SW480 (cell line): ENCODE measurements around the gene LRRC25.

Experiments used
- DNase-seq: peaks from one replicate; pipeline ENCODE4 v3.0.0-alpha.2; 2016; ENCODE audit warnings: low spot score

LRRC25 gene

DNA sequence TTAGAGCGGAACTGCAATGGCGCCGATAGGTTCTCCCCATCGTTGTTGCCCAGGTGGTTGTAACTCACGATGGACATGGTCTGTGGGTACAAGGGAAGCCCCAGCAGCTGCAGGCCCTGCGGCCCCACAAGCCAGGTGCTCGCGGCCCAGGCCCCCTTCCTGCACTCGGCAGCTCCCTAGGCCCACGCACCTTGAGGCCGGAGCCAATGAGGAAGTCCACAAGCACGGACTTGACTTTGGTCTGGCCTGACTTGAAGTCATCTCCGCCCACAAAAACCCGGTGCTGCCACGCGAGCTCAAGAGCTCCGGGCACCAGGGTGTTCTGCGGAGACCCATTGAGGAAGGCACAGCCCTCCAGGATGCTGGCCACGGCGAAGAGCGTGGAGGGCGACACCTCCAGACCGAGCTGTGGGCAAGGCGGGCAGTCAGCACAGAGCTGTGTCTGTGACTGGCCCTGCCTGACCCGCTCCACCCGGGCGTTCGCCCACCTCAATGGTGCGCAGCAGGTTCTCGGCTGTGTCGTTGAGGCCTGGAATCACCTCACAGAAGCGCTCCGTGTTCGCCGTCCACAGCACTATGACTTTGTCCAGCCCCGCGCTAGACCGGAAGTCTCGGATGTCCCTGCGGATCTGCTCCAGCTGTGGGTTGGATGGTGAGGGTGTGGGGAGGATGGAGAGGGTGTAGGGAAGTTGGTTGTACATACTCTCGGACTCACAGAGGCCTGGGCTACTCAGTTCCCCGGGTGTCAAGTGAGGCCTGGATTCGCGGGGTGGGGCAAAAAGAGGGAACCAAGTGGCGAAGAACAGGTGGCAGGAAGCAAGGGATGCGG is 38.6 kb upstream of the LRRC25 start:
- no peak for DNase-seq

GRCh38 chr19:18435178-18435841 is 37.9 kb upstream of the LRRC25 start:
- DNase-seq = no peak

- no peak for DNase-seq
These were observed 37.2 kb upstream of the LRRC25 start for GRCh38 chr19:18434411-18435175.

DNA sequence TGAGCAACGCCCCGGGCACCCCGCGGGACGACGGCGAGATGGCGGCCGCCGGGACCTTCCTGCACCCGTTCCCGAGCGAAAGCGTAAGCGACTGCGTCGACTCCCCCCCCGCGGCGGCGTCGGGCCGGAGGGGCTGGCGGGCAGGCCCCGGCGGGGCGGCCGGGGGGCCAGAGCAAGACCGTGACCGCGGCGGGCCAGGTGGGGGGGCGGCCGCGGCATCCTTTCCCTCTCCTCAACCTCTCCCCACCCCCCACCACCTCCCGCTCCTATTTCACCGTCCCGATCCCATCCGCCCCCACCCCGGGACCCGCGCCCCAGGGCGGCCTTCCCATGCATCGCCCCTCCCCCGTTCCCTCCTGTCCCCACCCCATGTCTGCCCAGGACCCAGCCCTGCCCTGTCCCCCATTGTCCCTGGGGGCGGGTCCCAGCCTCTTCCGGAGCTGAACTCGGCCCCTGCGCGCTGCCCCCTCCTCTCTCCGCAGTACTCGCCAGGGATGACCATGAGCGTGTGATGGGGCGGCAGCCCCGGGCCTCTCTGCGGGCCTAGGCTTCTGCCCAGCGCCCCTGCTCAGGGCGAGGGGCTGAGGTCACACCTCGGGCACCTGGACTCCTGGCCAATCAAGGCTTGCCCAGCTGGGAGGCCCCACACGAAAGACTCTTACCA is 36.4 kb upstream of the LRRC25 start:
- no peak for DNase-seq

- DNase-seq = no peak
These were observed 35.7 kb upstream of the LRRC25 start for GRCh38 chr19:18433015-18433691.

GRCh38 chr19:18432275-18433014 is 35.0 kb upstream of the LRRC25 start:
- no peak for DNase-seq

GRCh38 chr19:18431351-18432197 is 34.2 kb upstream of the LRRC25 start:
- DNase-seq = no peak

DNA sequence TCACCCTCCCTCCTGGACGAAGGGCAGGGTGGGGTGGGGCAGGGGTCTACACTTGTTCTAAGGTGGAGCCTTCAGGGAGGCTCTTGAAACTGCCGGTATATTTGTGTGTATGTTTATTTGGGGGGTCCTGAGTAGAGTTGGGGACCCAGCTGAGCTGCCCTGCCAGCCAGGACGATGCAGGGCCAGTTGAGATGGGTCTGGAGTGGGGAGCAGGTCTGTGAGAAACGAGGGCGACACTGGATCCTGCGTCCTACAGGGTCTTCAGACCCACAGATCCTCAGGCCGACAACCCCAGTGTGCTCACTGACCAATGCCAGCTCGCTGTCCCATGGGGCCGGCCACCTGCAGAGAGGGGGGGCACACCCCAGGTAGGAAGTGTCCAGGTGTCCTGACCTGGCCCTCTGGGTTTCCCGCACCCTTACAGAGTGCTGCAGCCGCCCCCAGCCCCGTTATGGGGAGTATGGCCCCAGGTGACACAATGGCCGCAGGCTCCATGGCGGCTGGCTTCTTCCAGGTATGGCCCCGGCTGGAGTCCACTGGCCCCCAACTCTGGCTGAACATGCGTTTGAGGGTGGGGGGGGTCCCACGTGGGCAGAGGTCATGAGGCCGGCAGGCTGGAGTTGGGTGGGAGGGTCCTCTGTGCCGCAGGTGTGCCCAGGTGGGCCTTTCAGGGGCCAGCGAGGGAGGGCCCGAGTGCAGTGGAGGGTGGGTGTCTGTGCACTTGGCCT is 33.2 kb upstream of the LRRC25 start:
- DNase-seq = no peak

DNA sequence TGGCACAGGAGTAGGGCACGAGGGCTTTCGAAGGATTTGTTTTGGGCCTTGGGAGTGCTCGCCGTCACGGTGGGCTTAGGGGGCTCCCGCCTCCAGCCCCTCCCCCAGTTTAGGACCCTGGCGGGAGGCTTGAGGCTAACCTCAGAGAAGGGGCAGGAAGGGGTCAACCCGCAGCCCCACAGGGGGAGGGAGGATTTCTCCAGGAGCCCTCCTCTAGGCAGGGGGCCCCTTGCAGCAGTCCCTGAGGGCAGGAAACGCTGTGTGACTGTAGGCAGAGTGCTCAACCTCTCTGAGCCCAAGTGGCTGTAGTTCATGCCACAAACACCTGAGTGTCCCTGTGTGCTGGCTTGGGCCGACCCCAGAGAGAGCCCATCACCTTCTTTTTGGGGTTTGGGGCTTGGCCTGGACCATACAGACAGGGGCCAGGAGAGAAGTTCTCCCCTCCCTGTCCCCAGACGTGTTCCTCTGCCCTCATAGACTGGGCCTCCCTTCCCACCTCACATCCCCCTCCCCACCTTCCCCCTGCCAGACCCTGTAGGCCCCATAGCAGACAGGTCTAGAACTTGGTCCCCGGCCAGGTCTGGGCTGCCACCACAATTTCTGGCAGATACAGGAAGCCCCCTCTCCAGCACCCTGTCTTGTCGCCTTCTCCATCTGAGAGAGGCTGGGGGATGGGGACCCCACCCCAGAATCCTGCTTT is 32.4 kb upstream of the LRRC25 start:
- no peak for DNase-seq

- DNase-seq = no peak
These were observed 31.6 kb upstream of the LRRC25 start for GRCh38 chr19:18428787-18429674.

DNA sequence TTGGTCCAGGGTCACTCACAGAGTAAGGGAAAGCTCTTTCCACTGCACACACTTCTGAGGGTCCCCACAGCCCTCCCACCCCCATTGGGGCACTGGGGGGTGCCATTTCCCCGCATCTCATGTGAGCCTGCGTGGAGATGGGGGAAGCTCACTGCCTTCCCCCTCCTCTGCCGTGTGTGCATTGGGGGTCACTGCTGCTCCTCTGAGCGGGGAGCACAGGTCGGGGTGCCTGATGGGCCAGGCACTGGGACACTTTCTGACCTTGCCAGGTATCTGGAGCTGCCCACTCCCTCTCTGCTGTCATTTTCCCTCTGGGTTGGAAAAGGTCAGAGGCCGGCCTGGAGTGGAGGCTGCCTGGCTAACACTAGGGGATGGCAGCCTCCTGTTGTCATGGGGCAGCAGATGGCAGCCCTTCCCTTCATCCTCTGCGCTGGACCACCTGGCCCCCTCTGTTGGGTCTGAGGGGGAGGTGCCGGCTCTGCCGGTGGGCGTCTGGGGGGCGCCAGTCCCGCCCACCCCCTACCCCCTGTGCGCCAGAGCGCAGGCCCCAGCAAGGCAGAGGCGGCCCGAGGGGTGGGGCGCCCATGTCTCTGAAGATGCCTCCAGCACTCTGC is 30.9 kb upstream of the LRRC25 start:
- no peak for DNase-seq

DNA sequence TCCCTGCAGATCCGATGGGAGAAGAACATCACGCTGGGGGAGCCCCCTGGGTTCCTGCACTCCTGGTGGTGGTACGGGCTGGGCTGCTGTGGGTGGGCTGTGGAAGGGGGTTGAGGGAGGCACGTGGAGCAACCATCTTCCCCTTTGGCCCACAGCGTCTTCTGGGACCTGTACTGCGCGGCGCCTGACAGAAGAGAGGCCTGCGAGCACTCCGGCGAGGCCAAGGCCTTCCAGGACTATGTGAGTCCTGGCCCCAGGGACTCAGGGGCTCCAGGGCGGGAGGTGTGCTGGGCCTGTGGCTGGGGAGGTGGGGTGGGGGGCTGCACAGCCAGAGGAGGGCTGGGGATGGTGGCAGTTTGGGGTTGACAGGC is 30.3 kb upstream of the LRRC25 start:
- no peak for DNase-seq

DNA sequence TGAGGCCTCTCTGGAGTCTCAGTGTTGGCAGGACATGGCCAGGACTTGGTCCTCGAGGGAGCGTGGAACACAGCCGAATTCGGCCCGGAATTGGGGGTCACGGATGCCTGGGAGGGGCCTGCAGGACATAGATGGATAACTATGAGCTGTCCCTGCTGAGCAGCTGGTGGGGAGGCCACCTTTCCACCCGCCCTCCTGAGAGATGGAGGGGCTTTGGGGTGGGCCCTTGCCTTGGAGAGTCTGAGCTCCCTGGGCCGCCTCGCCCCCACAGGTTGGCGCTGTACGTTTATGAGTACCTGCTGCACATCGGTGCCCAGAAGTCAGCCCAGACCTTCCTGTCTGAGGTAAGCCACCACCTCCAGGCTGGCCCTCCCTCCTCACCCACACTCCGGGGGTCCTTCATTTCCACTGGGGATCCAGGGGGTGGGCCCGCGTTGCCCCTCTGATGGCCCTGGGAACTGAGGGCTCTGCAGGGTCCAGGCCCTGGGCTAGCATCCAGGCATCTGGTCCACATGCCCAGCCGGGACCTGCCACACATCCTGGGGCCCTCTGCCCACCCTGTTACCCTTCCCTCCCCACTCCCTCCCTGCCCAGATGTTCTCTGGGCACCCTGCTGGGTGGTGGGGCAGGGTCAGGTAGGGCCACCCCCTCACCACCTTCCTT is 29.8 kb upstream of the LRRC25 start:
- DNase-seq = no peak

- DNase-seq = no peak
These were observed 29.0 kb upstream of the LRRC25 start for GRCh38 chr19:18426416-18426767.

DNA sequence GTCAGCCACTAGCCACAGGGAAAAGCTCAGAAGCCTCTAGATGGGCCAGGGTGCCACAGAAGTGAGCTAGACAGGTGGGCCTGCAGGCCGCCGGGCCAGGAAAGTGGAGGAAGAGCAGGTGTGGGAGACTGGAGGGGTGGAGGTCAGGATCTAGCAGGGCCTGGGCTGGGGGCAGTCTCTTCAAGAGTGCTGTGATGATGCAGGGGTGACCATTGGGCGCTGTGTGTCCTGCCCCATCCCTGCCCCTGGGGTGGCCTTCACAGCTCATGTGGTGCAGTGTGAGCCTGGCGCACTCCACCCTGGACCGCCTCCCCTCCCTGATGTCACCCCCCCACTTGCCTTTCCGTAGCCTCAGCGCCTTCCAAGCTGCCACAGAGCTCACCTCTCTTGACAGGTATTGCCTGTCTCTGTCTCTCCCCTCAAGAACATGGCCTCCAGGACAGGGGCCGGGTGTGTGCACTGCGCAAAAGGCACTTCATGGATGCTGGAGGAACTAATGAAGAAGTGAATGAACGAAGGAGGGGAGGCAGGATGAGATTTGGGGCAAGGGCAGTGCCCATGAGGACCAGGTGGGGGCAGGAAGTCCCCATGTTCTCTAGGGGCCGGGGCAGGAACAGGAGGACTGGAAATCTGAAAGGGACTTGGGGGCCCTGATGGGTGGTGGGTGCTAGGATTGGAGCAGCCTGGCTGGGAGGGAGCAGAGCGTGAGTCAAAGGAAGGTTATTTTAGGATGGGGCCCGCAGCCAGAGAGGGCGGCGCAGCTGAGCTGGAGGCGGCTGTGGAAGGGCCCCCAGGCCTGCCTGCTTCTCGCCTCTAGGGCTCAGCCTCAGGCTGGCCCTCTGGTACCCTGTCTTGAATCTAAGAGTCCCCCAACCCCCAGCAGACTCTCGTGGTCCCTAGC is 28.3 kb upstream of the LRRC25 start:
- DNase-seq = no peak
